Uterus (tissue), 2 donors: ENCODE measurements around the gene NPEPL1.

ENCODE experiments used
- CTCF ChIP-seq, 4 experiments: fragments of 200-600 bp in 2 of 4; fragments of 450-650 bp in 2 of 4; sonication (generic) in 2 of 4; IDR thresholded peaks; one replicate each; pipeline ENCODE4 v1.5.1; 2016 to 2019; ENCODE audit warnings: antibody characterized with exemption in 4 of 4, mild to moderate bottlenecking in 2 of 4, moderate library complexity in 1 of 4
- POLR2A ChIP-seq, 2 donors: fragments of 450-650 bp; IDR thresholded peaks; one replicate each; pipeline ENCODE4 v1.6.1; 2016; ENCODE audit warnings: antibody characterized with exemption in 2 of 2, mild to moderate bottlenecking in 1 of 2, moderate library complexity in 1 of 2

GRCh38 chr20:58669287-58670006, 23.2 kb upstream of the NPEPL1 start:
- TF ChIP-seq CTCF (IDR thresholded peaks at IDR 0.05), result no peak
- no peak for TF ChIP-seq POLR2A (IDR thresholded peaks at IDR 0.05)
